GM12878 (cell line): Measurements from ENCODE around the gene EDARADD. TPM values are rescaled to one million over a fixed set of nuclear protein-coding genes. Genes with fewer than 3 reads are reported as not detected.
A peak's percentile ranks its signal among the peaks of the same experiment; 100 is the strongest.

Experiments
- ATAC-seq: fragments of 200-7000 bp; cut with Tn5 transposase; 3 replicates; pipeline ENCODE4 v1.9.1; 2020; ENCODE audit warnings: mild to moderate bottlenecking, moderate library complexity
- BruUV-seq: library from RNA; stranded (reverse); fragments of 400-500 nt; replicated peaks from 2 replicates; lab custom pipeline; 2021; lab: Mats Ljungman, UMichigan
- CTCF ChIA-PET: fragments of 300-600 bp; sonication (Branson Sonifier 250); formaldehyde crosslinking; extraction: SDS; loops from one replicate; lab custom pipeline; 2021; ENCODE audit warnings: inconsistent platforms; lab: Yijun Ruan, JAX
- POLR2A ChIA-PET: fragments of 350-600 bp; formaldehyde crosslinking; extraction: SDS; loops from one replicate; lab custom pipeline; 2021; ENCODE audit warnings: inconsistent platforms; lab: Charles Lee
- RAD21 ChIA-PET: fragments of 300-600 bp; sonication (Branson Sonifier 250); formaldehyde crosslinking; loops from one replicate; lab custom pipeline; 2023; ENCODE audit warnings: antibody characterized with exemption; ENCODE audit not compliant: unreplicated experiment; lab: Charles Lee
- SMC1A ChIA-PET: fragments of 300-600 bp; sonication (Branson Sonifier 250); formaldehyde crosslinking; loops from one replicate; lab custom pipeline; 2023; ENCODE audit not compliant: unreplicated experiment, uncharacterized antibody; lab: Charles Lee
- DNase-seq: peaks from one replicate; pipeline ENCODE4 v3.0.0-alpha.2; 2011; ENCODE audit warnings: low read depth, low spot score
- FAIRE-seq: peaks from 3 replicates; lab custom pipeline; 2011; peaks lifted over from hg19 to GRCh38; lab: Jason Lieb, UNC
- H2AFZ ChIP-seq: 2 replicates; pipeline ENCODE4 v1.6.0; 2011; ENCODE audit warnings: low read depth, low read length, control low read depth; ENCODE audit not compliant: control insufficient read depth
- H3K27ac ChIP-seq: 2 replicates; pipeline ENCODE4 v1.5.1; 2011; ENCODE audit warnings: control low read depth; ENCODE audit not compliant: control insufficient read depth, insufficient read depth
- H3K27me3 ChIP-seq, 2 experiments: replicated peaks in 1 of 2; 2 replicates each; pipeline versions ENCODE4 v1.6.0 to v1.6.1; 2011; ENCODE audit warnings: low read length in 1 of 2; ENCODE audit not compliant: control insufficient read depth in 2 of 2, insufficient read depth in 2 of 2
- H3K36me3 ChIP-seq, 2 experiments: 2 replicates each; pipeline ENCODE4 v1.5.1; 2011; ENCODE audit warnings: low read length in 1 of 2; ENCODE audit not compliant: control insufficient read depth in 2 of 2, insufficient read depth in 2 of 2
- H3K4me1 ChIP-seq: 2 replicates; pipeline ENCODE4 v1.6.1; 2011; ENCODE audit warnings: mild to moderate bottlenecking, low read length, moderate library complexity, mixed read lengths; ENCODE audit not compliant: control insufficient read depth, insufficient read depth
- H3K4me2 ChIP-seq: 2 replicates; pipeline ENCODE4 v1.6.0; 2011; ENCODE audit warnings: control low read depth; ENCODE audit not compliant: control insufficient read depth, insufficient read depth
- H3K4me3 ChIP-seq: fragments of 200-600 bp; sonication (generic); 2 replicates; pipeline ENCODE4 v1.5.1; 2016
- H3K79me2 ChIP-seq: 2 replicates; pipeline ENCODE4 v1.6.0; 2011; ENCODE audit warnings: low read length; ENCODE audit not compliant: control insufficient read depth, insufficient read depth
- H3K9ac ChIP-seq: 2 replicates; pipeline ENCODE4 v1.8.0; 2011; ENCODE audit warnings: low read length, control low read depth, mixed read lengths; ENCODE audit not compliant: control insufficient read depth, insufficient read depth
- H3K9me3 ChIP-seq: replicated peaks from 3 replicates; pipeline ENCODE4 v1.5.1; 2011; ENCODE audit warnings: mild to moderate bottlenecking, low read length; ENCODE audit not compliant: control insufficient read depth, insufficient read depth
- H4K20me1 ChIP-seq: 2 replicates; pipeline ENCODE4 v1.6.0; 2011; ENCODE audit not compliant: control insufficient read depth, insufficient read depth
- ATF2 ChIP-seq: IDR thresholded peaks from 2 replicates; pipeline ENCODE4 v1.6.1; 2012; ENCODE audit warnings: low read length, inconsistent platforms
- ATF7 ChIP-seq: fragments of 450-650 bp; IDR thresholded peaks from 2 replicates; pipeline ENCODE4 v1.6.1; 2016; ENCODE audit warnings: low read depth, mild to moderate bottlenecking
- BHLHE40 ChIP-seq, 2 experiments: fragments of 450-650 bp in 1 of 2; IDR thresholded peaks; 2 replicates each; pipeline ENCODE4 v1.6.1; 2011 to 2017; ENCODE audit warnings: low read depth in 2 of 2, borderline replicate concordance in 1 of 2, improper control_type of control experiment in 1 of 2, low read length in 1 of 2, mild to moderate bottlenecking in 1 of 2
- GATAD2B ChIP-seq: fragments of 450-650 bp; conservative IDR thresholded peaks from 2 replicates; pipeline ENCODE4 v1.6.1; 2017; ENCODE audit warnings: low read depth, mild to moderate bottlenecking, moderate library complexity
- KLF5 ChIP-seq: fragments of 450-650 bp; IDR thresholded peaks from 2 replicates; pipeline ENCODE4 v1.6.1; 2014; ENCODE audit warnings: mild to moderate bottlenecking; ENCODE audit not compliant: partially characterized antibody
- MAX ChIP-seq: IDR thresholded peaks from 2 replicates; pipeline ENCODE4 v1.6.1; 2012; ENCODE audit warnings: low read depth, low read length, improper control_type of control experiment
- NFXL1 ChIP-seq: fragments of 450-650 bp; IDR thresholded peaks from 2 replicates; pipeline ENCODE4 v1.6.1; 2017; ENCODE audit warnings: antibody characterized with exemption, mild to moderate bottlenecking, borderline replicate concordance
- POLR2AphosphoS2 ChIP-seq: IDR thresholded peaks from 2 replicates; pipeline ENCODE4 v1.6.1; 2011; ENCODE audit warnings: low read depth, mild to moderate bottlenecking, low read length, improper control_type of control experiment, moderate library complexity
- RBBP5 ChIP-seq: fragments of 200-600 bp; sonication (generic); conservative IDR thresholded peaks from 2 replicates; pipeline ENCODE4 v1.6.1; 2016
- SKIL ChIP-seq: fragments of 450-650 bp; IDR thresholded peaks from 2 replicates; pipeline ENCODE4 v1.6.1; 2017; ENCODE audit warnings: mild to moderate bottlenecking, low read depth, inconsistent platforms; ENCODE audit not compliant: poor library complexity, severe bottlenecking
- SREBF1 ChIP-seq: IDR thresholded peaks from 2 replicates; pipeline ENCODE4 v1.6.1; 2012; ENCODE audit warnings: mild to moderate bottlenecking, low read length
- SRF ChIP-seq, 2 experiments: IDR thresholded peaks; 2 replicates each; pipeline ENCODE4 v1.6.1; 2011; ENCODE audit warnings: low read depth in 2 of 2, low read length in 2 of 2, mild to moderate bottlenecking in 1 of 2, moderate library complexity in 1 of 2
- TCF7 ChIP-seq: IDR thresholded peaks from 2 replicates; pipeline ENCODE4 v1.6.1; 2014; ENCODE audit warnings: antibody characterized with exemption, borderline replicate concordance
- WGBS: methylation state at CpG from one replicate; pipeline ENCODE4 v1.1.6; 2016; ENCODE audit warnings: low lambda C conversion rate; ENCODE audit not compliant: insufficient replicate concordance, insufficient coverage; ENCODE audit errors: missing lambda C conversion rate; 5-methylcytosine and 5-hydroxymethylcytosine counted together
- in situ Hi-C: fragments of 300-500 bp; cut with MboI; formaldehyde crosslinking; loops from 9 replicates; pipeline ENCODE4 v1.14.3; 2018; ENCODE audit warnings: mixed read lengths
- intact Hi-C: fragments of 100-400 bp; cut with micrococcal nuclease; formaldehyde crosslinking; loops from one replicate; pipeline ENCODE4 v1.14.2; 2022; ENCODE audit not compliant: unreplicated experiment
- polyA plus RNA-seq, 11 experiments: library from polyadenylated mRNA; depleted of rRNA in 4 of 11; unstranded in 6 of 11; stranded (reverse) in 5 of 11; fragments of >200 nt; fragmentation: Nextera tagmentation in 4 of 11; fragmentation: Illumina TruSeq in 1 of 11; extraction: Ambion mirVana in 4 of 11; extraction: Trizol in 1 of 11; gene quantifications; 1 replicate in 1 of 11; 2 replicates in 10 of 11; pipeline versions ENCODE4 v1.2.1 to v1.2.3, GENCODE V29; 2011 to 2016; ENCODE audit warnings: inconsistent platforms in 2 of 11, missing spikeins in 2 of 11, low read depth in 1 of 11
- total RNA-seq, 4 experiments: library from RNA; depleted of rRNA in 3 of 4; stranded (reverse); fragments of >200 nt in 3 of 4; fragmentation: Illumina TruSeq in 1 of 4; extraction: Trizol in 1 of 4; gene quantifications; 2 replicates each; pipeline versions ENCODE4 v1.2.1 to v1.2.3, GENCODE V29; 2013 to 2021

The EDARADD gene
- total and polyA plus RNA-seq, 10 of the 15 experiments (the other 5 are each of a cell fraction or from before 2014, with no cell fraction given): 0.58 to 6.1 (median 4.7) TPM

- Histone ChIP-seq H3K27ac (no peak overlapping the region), H3K9ac (no peak overlapping the region), H2AFZ (no peak overlapping the region), H3K79me2 (no peaks in the 10 kb centered on the region), H4K20me1 (no peaks in the 10 kb centered on the region), H3K9me3 (no peaks in the 10 kb centered on the region)
- ChIA-PET RAD21 (interaction anchor here (0.6 kb wide), 1 partner anchor 837 kb away, joined by 3 read pairs; no protein-coding TSS in a partner anchor), CTCF (interaction anchor here (0.7 to 1.4 kb wide), 3 partner anchors 17 to 75 kb away, joined by 3 to 5 read pairs (median 3); no protein-coding TSS in a partner anchor)
- 62% methylated on average over 4 of the region's 4 CpGs for WGBS
- intact Hi-C loops: no loop called here
- in situ Hi-C loops: no loop called here
- DNase-seq: no peak
- TF ChIP-seq GATAD2B: no peak
- no peak for TF ChIP-seq ATF2
- TF ChIP-seq RBBP5: no peak
- TF ChIP-seq POLR2AphosphoS2: no peak
- no peak for TF ChIP-seq SKIL
- TF ChIP-seq NFXL1: no peak
- TF ChIP-seq SREBF1: no peak
- TF ChIP-seq KLF5: no peak
- no peak for TF ChIP-seq BHLHE40 (IDR thresholded peaks at IDR 0.05; ENCODE audit: borderline replicate concordance in 1 of 2, low read depth in 2 of 2, low read length in 1 of 2)
- TF ChIP-seq SRF (IDR thresholded peaks at IDR 0.05; ENCODE audit: low read depth in 2 of 2, low read length in 2 of 2): no peak
- TF ChIP-seq TCF7: no peak
- TF ChIP-seq ATF7: no peak
- no peak for TF ChIP-seq MAX
- TF ChIP-seq, all 136 proteins: peak for 0
- H3K27me3 ChIP-seq: no peaks in the 10 kb centered on the region
- no peak for FAIRE-seq
- no TSS peak for BruUV-seq
- peaks cover 0 to 3% of the 10 kb centered on the region in 2 experiments; a peak in 2 of 4 replicates for H3K36me3 ChIP-seq
- no peak overlapping the region for H3K4me2 ChIP-seq
- peaks cover 9% of the 10 kb centered on the region for H3K4me1 ChIP-seq
- no peak overlapping the region for H3K4me3 ChIP-seq
- POLR2A ChIA-PET: interaction anchor here (1.1 kb wide), 1 partner anchor 9 kb away, joined by 4 read pairs; no protein-coding TSS in a partner anchor
- SMC1A ChIA-PET: interaction anchor here (1.3 kb wide), 1 partner anchor 15 kb away, joined by 4 read pairs; no protein-coding TSS in a partner anchor
- peak; percentile 26; the same call in 2 of the 3 replicates for ATAC-seq
Observed at GRCh38 chr1:236534151-236534651, 140.1 kb downstream of the EDARADD start.
